ENCODE results near the gene RHCE.
"Not testable (repeated sequence)": the region's sequence is repeated elsewhere in the genome, so short reads cannot be mapped to it uniquely, and the experiment has no call there.

Gene RHCE

DNA sequence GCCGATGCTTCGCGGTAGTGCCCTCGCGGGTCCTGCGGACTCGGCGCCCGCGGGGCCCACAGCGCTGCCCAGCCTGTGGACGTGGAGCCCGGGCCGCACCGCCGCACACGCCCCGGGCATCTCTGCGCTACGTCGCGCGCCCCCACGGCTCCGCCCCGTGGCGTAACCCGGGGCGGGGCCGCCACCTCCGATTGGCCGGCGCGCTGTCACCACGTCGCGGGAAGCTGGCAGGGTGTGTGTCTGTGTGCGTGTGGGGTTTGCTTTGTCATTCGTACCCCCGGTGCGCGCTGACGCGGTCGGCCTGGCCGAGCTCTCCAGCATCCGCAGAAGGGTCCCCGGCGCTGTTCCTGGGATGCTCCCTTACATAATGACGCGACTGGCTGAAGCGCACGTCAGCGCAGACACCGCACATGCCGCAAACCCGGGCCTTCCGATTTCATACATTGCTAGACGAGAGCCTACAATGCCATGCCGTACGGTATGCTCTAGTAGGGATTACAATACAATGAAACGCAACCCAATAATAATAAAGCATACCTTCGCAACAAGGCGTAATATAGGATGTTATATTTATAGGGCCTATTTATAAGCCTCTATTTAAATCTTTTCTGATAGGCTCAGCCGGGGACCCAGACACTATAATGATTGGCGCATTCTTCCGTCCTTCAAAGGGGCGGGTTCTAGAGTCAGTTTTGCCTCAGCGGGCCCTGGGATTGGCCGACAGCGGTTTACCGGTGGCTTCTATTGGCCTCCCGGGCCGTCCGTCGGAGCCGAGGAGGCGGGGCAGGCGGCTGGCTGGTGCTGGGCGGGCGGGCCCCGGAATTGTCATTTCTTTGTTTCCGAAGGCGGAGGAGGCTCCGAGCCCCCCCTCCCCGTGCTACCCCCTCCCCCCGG is 9.7 kb upstream of the RHCE start, which contains the start of gene MACO1:
MACO1 (plus strand) TSS at position 825 of the 894 bp plus-strand sequence. CDS start 202 bp downstream, outside the sequence.
- in situ Hi-C loops (cut with MboI; ENCODE audit: low sequenced_read_pairs): no loop called here
- no peaks in the 10 kb centered on the region; the same call in 1 of the 2 replicates for H3K36me3 ChIP-seq (replicated peaks)
- H3K4me1 ChIP-seq: peaks cover 16% of the 10 kb centered on the region
- H3K4me3 ChIP-seq: peak within 1 kb of the TSS; percentile 76
- no peaks in the 10 kb centered on the region for H3K27me3 ChIP-seq (ENCODE audit: low read depth)
- peak; percentile 85 to 96 for DNase-seq (ENCODE audit: low spot score in 2 of 2)
- no peaks in the 10 kb centered on the region for H3K9me3 ChIP-seq

DNA sequence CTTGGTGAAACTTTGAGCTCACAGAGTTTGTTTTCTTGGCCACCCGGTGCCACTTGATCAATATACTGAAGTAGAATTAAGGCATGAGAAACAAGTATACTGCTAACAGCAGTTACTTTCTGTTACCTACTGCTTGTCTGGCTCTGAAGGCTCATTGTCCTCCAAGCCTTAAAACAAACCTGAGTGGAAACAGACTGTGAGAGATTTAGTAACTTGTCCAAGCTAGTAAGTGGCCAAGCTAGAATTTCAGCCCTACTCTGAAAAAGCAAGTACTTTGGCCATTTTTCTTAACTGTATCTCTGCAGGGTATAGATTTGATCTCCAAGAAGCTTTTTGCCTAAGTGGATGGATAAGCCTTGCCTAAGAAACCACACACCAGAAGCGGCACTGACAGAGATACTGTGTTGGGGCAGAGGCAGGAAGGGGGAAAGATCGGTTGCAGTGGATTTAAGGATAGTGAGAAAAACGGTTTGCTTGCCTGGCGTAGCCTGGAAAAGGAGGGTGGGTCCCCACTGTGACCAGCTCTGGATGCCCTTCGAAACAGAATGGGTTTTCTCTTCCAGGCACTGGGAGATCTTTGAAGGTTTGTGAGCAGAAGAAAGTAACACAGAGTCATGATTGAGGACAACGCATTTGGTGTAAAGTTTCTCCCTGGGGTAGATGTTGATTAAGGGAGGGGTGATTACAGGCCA is 8.0 kb upstream of the RHCE start:
- Histone ChIP-seq H3K4me1 (peaks cover 16% of the 10 kb centered on the region), H3K9me3 (no peaks in the 10 kb centered on the region)
- in situ Hi-C loops (cut with MboI; ENCODE audit: low sequenced_read_pairs): no loop called here

DNA sequence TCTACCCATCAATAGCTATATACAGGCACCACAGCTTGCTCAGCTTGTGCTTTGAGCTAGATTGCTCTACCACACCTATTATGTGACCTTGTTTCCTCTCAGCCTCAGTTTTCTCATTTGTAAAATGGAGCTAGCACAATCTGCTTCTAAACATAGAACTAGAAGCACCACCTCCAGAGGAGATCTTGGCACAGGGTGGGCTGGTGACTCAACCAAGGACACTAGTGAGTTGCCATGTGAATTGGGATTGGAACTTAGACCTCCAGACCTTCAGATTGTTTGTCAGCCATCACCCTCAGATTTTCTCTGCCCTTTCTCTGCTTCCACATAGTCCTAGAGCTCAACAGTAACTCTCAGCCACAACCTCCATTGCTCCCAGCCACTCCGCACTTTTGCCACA is 7.1 kb upstream of the RHCE start:
- in situ Hi-C loops (cut with MboI; ENCODE audit: low sequenced_read_pairs): no loop called here

More for the DNA sequence above, 8.0 kb upstream of the RHCE start:
- DNase-seq (ENCODE audit: low spot score in 2 of 2): no peak
- no peaks in the 10 kb centered on the region for H3K27me3 ChIP-seq (ENCODE audit: low read depth)
- no peaks in the 10 kb centered on the region; the same call in 1 of the 2 replicates for H3K36me3 ChIP-seq (replicated peaks)
- no peak overlapping the region for H3K4me3 ChIP-seq

DNA sequence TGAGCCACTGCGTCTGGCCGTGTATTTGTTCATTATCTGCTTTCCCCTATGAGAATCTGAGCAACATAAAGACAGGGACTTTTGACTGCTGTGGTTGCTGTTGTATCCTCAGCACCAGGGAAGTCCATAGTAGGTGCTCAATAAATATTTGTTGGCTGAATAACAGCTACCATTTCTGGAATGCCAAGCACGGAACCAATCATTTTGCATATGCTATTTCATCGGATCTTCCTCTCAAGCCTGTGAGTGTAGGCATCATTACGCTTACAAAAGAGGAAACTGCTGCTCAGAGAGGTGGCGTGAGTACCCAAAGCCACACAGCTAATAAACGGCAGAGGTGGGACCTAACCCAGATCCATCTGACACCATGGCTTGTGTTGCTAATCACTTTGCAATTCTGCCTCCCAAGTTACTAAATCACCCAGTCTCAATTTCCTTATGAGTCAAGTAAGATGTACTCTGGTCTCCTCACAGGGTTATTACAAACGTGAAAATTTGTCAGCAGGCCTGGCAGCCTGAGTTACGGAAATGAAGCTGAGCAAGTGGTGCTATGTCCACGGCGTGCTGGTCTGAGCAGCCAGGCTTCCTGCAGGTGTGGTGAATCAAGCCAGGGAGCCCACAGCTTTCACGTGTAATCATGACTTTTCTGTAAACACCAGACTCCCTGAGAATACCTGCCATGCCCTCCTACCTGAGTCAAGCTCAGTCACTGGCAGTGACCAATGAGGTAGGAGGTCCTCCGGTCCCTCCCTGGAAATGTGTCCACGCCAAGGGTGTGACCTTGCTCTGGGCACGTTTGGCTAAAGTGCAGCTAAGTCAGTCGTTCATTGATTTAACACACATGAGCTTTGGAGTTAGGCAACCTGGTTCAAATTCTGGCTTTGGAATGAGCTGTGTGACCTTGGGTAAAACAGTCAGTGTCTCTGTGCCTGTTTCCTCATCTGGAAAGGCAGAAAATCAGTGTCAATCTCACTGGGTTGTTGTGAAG is 4.8 kb upstream of the RHCE start:
- DNase-seq (ENCODE audit: low spot score in 2 of 2): no peak
- in situ Hi-C loops (cut with MboI; ENCODE audit: low sequenced_read_pairs): no loop called here
- Histone ChIP-seq H3K4me1 (peaks cover 4% of the 10 kb centered on the region; the same call in 1 of the 2 replicates), H3K9me3 (no peaks in the 10 kb centered on the region), H3K27me3 (ENCODE audit: low read depth) (no peaks in the 10 kb centered on the region), H3K36me3 (replicated peaks) (no peaks in the 10 kb centered on the region; the same call in 1 of the 2 replicates), H3K4me3 (no peak overlapping the region)

More for the DNA sequence above, 7.1 kb upstream of the RHCE start:
- peaks cover 14% of the 10 kb centered on the region for H3K4me1 ChIP-seq
- H3K36me3 ChIP-seq (replicated peaks): no peaks in the 10 kb centered on the region; the same call in 1 of the 2 replicates
- no peaks in the 10 kb centered on the region for H3K9me3 ChIP-seq
- no peak overlapping the region for H3K4me3 ChIP-seq
- DNase-seq (ENCODE audit: low spot score in 2 of 2): no peak
- H3K27me3 ChIP-seq (ENCODE audit: low read depth): no peaks in the 10 kb centered on the region

DNA sequence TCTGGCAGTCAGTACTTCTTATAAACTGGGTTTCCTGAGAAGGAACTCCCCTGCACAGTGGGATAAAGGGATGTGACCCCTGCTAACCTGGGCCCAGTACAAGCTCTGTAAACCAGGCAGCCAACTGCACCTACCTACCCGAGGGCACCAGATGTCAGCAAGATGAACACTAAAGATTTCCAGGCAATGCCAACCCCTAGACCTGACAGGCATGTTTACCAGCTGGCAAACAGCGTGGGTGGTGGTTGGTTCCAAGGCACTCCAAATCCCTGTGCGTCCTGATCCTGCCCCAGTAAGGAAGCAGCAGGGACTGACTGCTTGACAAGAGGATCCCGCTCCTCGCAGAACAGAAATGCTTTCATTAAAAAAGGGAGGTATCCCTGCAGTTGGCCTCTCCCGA is 2.6 kb upstream of the RHCE start:
- not testable (repeated sequence) for H3K9me3 ChIP-seq; H3K4me1 ChIP-seq; H3K36me3 ChIP-seq (replicated peaks); H3K27me3 ChIP-seq (ENCODE audit: low read depth); DNase-seq (ENCODE audit: low spot score in 2 of 2); H3K4me3 ChIP-seq
- in situ Hi-C loops (cut with MboI; ENCODE audit: low sequenced_read_pairs): loop anchor here (25.0 kb wide), 1 partner anchor 389 kb away; the partner anchor contains the start of genes MTFR1L and SELENON

DNA sequence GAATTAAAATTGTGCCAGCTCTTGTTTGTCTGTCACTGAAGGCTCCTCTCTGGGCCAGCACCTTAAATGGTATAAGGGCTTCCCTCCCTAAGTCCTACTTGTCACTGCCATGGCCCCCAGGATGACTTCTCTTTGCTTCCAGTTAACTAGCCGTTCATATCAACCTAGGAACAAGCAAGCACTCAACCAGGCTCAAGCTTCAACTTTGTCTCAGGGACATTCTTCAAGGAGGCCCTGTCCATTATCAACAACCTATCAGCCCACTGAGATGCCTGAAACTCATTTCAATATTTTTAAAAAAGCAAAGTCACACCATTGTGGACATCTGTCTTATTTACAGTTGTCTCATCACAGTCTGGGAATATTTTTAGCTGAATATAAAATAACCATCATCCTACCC is 1.3 kb downstream of the RHCE start:
- H3K4me1 ChIP-seq; H3K27me3 ChIP-seq (ENCODE audit: low read depth); H3K36me3 ChIP-seq (replicated peaks); H3K4me3 ChIP-seq; DNase-seq (ENCODE audit: low spot score in 2 of 2); H3K9me3 ChIP-seq: not testable (repeated sequence)
- in situ Hi-C loops (cut with MboI; ENCODE audit: low sequenced_read_pairs): loop anchor here (25.0 kb wide), 1 partner anchor 393 kb away; the partner anchor contains the start of genes MTFR1L and SELENON

DNA sequence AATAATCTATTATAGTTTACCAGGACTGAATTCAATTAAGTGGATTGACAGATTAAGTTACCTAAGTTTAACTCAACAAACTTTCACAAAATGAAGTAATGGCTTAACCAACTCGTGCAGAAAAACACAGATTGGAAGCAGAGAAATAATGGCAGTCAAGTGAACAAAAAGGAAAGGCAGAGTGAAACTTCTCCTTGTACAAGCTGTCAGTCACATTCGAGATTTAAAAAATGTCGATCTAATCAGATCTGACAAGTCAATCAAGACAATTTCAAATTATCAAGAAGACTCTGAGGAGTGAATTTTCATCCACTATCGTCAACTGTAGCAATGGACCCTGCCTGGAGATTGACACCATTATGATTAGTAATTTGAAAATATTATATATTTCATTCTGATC is 3.3 kb downstream of the RHCE start:
- H3K4me3 ChIP-seq; DNase-seq (ENCODE audit: low spot score in 2 of 2); H3K27me3 ChIP-seq (ENCODE audit: low read depth); H3K4me1 ChIP-seq; H3K9me3 ChIP-seq; H3K36me3 ChIP-seq (replicated peaks): not testable (repeated sequence)
- in situ Hi-C loops (cut with MboI; ENCODE audit: low sequenced_read_pairs): loop anchor here (25.0 kb wide), 1 partner anchor 395 kb away; the partner anchor contains the start of genes MTFR1L and SELENON

DNA sequence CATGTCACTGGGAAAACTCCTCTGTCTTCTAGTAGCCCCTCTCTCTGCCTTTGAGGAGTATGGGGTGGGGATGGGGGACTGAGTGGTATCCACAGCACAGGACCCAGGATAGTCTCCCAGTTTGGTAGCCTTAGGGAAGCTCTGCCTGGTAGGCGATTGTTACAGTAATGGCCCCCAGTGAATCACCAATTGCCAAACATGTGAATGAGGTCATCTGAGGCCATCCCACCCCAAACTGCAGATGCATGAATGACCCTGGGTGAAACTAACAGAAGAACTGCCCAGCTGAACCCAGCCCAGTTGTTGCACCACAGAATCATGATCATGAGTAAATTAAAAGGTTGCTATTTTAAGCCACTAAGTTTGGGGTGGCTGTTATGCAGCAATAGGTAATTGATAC is 6.0 kb downstream of the RHCE start:
- in situ Hi-C loops (cut with MboI; ENCODE audit: low sequenced_read_pairs): loop anchor here (25.0 kb wide), 1 partner anchor 398 kb away; the partner anchor contains the start of genes MTFR1L and SELENON
- not testable (repeated sequence) for DNase-seq (ENCODE audit: low spot score in 2 of 2); H3K36me3 ChIP-seq (replicated peaks); H3K27me3 ChIP-seq (ENCODE audit: low read depth); H3K4me1 ChIP-seq; H3K4me3 ChIP-seq; H3K9me3 ChIP-seq

DNA sequence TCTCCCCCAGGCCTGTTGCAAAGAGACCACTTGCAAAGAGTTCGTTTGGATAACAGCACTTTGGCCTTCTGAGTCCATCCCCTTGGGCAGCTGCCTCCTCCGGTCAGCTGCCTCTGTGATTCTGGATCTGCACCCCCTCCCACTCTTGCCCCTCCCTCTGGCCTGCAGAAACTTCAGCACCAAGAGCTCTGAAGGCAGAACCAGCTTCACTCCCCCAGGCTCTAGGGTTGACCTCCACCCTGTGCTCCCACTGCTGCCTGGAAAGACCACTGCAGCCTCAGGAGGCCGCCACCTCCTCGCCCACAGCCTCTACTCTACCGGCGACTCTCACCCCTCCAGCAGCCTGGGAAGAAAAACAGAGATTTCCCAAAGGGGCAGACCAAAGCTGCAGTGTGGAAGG is 6.5 kb downstream of the RHCE start:
- not testable (repeated sequence) for H3K36me3 ChIP-seq (replicated peaks); H3K4me1 ChIP-seq; H3K9me3 ChIP-seq; H3K27me3 ChIP-seq (ENCODE audit: low read depth); DNase-seq (ENCODE audit: low spot score in 2 of 2); H3K4me3 ChIP-seq
- in situ Hi-C loops (cut with MboI; ENCODE audit: low sequenced_read_pairs): loop anchor here (25.0 kb wide), 1 partner anchor 398 kb away; the partner anchor contains the start of genes MTFR1L and SELENON

DNA sequence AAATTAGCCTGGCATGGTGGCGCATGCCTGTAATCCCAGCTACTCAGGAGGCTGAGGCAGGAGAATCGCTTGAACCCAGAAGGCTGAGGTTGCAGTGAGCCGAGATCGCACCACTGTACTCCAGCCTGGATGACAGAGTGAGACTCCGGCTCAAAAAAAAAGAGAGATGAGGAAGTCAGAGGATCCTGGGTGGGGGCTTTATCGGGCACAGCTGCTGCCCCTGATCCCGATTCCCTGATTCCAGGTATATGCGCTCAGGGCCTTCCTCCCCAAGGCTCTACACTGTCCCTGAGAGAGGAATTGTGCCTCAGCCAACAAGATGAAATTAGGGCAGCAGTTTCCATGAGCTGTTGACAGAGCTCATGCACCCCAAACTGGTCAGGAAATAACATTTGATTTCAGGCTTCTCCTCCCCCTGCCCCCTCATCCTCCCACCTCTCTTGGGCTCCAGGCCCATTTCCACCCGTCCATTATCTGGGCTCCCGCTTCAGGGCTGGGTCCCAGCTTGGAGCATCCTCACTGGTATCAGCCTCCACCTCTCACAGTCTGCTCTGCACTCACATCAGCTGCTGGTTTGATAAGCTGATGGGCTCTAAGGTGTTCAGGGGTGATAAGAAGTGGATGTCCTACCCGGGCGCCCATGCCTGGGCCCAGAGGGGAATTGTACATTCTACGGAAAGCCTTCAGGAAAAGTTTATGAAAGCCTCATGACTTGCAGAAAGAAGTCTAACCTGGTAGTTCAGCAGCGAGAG is 7.6 kb downstream of the RHCE start:
- DNase-seq (ENCODE audit: low spot score in 2 of 2); H3K4me3 ChIP-seq; H3K4me1 ChIP-seq; H3K27me3 ChIP-seq (ENCODE audit: low read depth); H3K36me3 ChIP-seq (replicated peaks); H3K9me3 ChIP-seq: not testable (repeated sequence)
- in situ Hi-C loops (cut with MboI; ENCODE audit: low sequenced_read_pairs): loop anchor here (25.0 kb wide), 1 partner anchor 399 kb away; the partner anchor contains the start of genes MTFR1L and SELENON

DNA sequence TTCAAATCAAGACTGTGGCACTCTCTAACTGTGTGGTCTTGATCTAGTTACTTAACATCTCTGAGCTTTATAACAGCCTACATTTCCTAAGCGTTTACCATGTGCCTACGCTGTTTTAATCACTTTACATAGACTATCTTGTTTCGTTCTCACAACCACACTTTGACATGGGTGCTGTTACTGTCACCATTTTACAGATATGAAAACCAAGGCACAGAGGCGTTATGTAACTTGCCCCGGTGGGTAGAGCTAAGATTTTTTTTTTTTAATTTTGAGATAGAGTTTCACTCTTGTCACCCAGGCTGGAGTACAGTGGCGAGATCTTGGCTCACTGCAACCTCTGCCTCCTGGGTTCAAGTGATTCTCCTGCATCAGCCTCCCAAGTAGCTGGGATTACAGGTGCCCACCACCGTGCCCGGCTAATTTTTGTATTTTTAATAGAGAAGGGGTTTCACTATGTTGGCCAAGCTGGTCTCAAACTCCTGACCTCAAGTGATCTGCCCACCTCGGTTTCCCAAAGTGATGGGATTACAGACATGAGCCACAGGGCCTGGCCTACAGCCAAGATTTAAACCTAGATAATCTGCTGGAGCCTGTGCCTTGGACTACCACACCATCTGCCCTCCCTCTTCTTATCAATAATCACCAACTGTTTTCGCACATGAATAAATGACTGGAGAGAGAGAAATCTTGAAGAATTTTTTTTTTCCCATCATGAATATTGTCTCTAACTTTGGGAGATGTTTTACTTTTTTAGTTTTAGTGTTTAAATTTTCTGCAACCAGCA is 10.8 kb downstream of the RHCE start:
- H3K36me3 ChIP-seq (replicated peaks); H3K4me3 ChIP-seq; DNase-seq (ENCODE audit: low spot score in 2 of 2); H3K27me3 ChIP-seq (ENCODE audit: low read depth); H3K9me3 ChIP-seq; H3K4me1 ChIP-seq: not testable (repeated sequence)
- in situ Hi-C loops (cut with MboI; ENCODE audit: low sequenced_read_pairs): loop anchor here (25.0 kb wide), 1 partner anchor 402 kb away; the partner anchor contains the start of genes MTFR1L and SELENON
